GM06990 (cell line): ENCODE data around the gene FAM3C.
"Not testable (repeated sequence)": the region's sequence is repeated elsewhere in the genome, so short reads cannot be mapped to it uniquely, and the experiment has no call there.

Source experiments
- DNase-seq: peaks from one replicate; pipeline ENCODE4 v3.0.0-alpha.2; 2011; ENCODE audit not compliant: insufficient read length; ENCODE audit errors: extremely low read depth
- H3K27me3 ChIP-seq: replicated peaks from 2 replicates; pipeline ENCODE4 v1.6.0; 2011; ENCODE audit warnings: low read length; ENCODE audit not compliant: control insufficient read depth, insufficient read depth
- H3K36me3 ChIP-seq: 2 replicates; pipeline ENCODE4 v1.5.1; 2011; ENCODE audit warnings: low read length; ENCODE audit not compliant: control insufficient read depth, insufficient read depth
- H3K4me3 ChIP-seq: replicated peaks from 2 replicates; pipeline ENCODE4 v1.5.1; 2011; ENCODE audit warnings: low read depth, mild to moderate bottlenecking, control low read depth, low read length
- CTCF ChIP-seq: IDR thresholded peaks from 2 replicates; pipeline ENCODE4 v1.5.1; 2011; ENCODE audit warnings: low read length, control low read depth, mild to moderate bottlenecking, inconsistent platforms; ENCODE audit not compliant: insufficient read depth, poor library complexity, severe bottlenecking

FAM3C gene

GRCh38 chr7:121436688-121437087 lies 40.6 kb upstream of the FAM3C start:
- Histone ChIP-seq H3K27me3 (no peaks in the 10 kb centered on the region), H3K36me3 (no peaks in the 10 kb centered on the region), H3K4me3 (no peak overlapping the region)
- TF ChIP-seq CTCF: no peak
- DNase-seq: no peak

- no peak for DNase-seq
- no peak for TF ChIP-seq CTCF
- H3K4me3 ChIP-seq: no peak overlapping the region
- no peaks in the 10 kb centered on the region for H3K36me3 ChIP-seq
- H3K27me3 ChIP-seq: no peaks in the 10 kb centered on the region
These were observed 40.0 kb upstream of the FAM3C start for GRCh38 chr7:121436136-121436535.

GRCh38 chr7:121433775-121434174 lies 37.7 kb upstream of the FAM3C start:
- Histone ChIP-seq H3K4me3 (no peak overlapping the region), H3K36me3 (no peaks in the 10 kb centered on the region), H3K27me3 (no peaks in the 10 kb centered on the region)
- no peak for TF ChIP-seq CTCF
- no peak for DNase-seq

- H3K36me3 ChIP-seq, H3K4me3 ChIP-seq, DNase-seq, H3K27me3 ChIP-seq: not testable (repeated sequence)
These were observed 36.4 kb upstream of the FAM3C start for GRCh38 chr7:121432486-121432885.

- Histone ChIP-seq H3K36me3 (no peaks in the 10 kb centered on the region), H3K4me3 (no peak overlapping the region), H3K27me3 (no peaks in the 10 kb centered on the region)
- DNase-seq: no peak
- no peak for TF ChIP-seq CTCF
These were observed 35.9 kb upstream of the FAM3C start for GRCh38 chr7:121431996-121432395.

- no peak for TF ChIP-seq CTCF
- H3K36me3 ChIP-seq: no peaks in the 10 kb centered on the region
These were observed 35.4 kb upstream of the FAM3C start for GRCh38 chr7:121431389-121431995.

More at GRCh38 chr7:121431389-121431995, 35.4 kb upstream of the FAM3C start:
- Histone ChIP-seq H3K4me3 (no peak overlapping the region), H3K27me3 (no peaks in the 10 kb centered on the region)
- DNase-seq: no peak
